Measurements from ENCODE around the gene PHF21A.

- TF ChIP-seq CTCF (IDR thresholded peaks at IDR 0.05; ENCODE audit: low read depth, low read length) (no peak), EZH2phosphoT487 (IDR thresholded peaks at IDR 0.05; ENCODE audit: low read depth) (no peak)
Measured at GRCh38 chr11:46055371-46055770, 65.9 kb downstream of the PHF21A start.

Data from OCI-LY3 (cell line).